CD4-positive, alpha-beta T cell treated with Interleukin-4 for 4 hours (primary cell): ENCODE measurements around the gene TMEM201.
A peak's percentile ranks its signal among the peaks of the same experiment; 100 is the strongest.
"Not testable (repeated sequence)": the region's sequence is repeated elsewhere in the genome, so short reads cannot be mapped to it uniquely, and the experiment has no call there.

Source experiments
- DNase-seq: peaks from one replicate; pipeline ENCODE4 v3.0.0-alpha.2; 2020

The TMEM201 gene

GRCh38 chr1:9588551-9589143 lies at the start of gene TMEM201:
TMEM201 (plus strand) TSS chr1:9588911; CDS start chr1:9588931, 20 bp downstream.
- DNase-seq, result peak; percentile 91

- DNase-seq, result peak; percentile 93
Observed at GRCh38 chr1:9539165-9539828, 49.4 kb upstream of the TMEM201 start, which contains the start of gene SLC25A33. SLC25A33 (plus strand) TSS chr1:9539465; CDS start chr1:9539692, 227 bp downstream.

GRCh38 chr1:9539829-9540550 lies 48.7 kb upstream of the TMEM201 start:
- DNase-seq, result peak; percentile 29

- DNase-seq, result no peak
Observed at GRCh38 chr1:9542430-9542829, 46.3 kb upstream of the TMEM201 start.

GRCh38 chr1:9544926-9545325 lies 43.8 kb upstream of the TMEM201 start:
- DNase-seq, result no peak

GRCh38 chr1:9549955-9550546 lies 38.7 kb upstream of the TMEM201 start:
- no peak for DNase-seq

- DNase-seq, result no peak
Observed at GRCh38 chr1:9551984-9552383, 36.7 kb upstream of the TMEM201 start.

GRCh38 chr1:9553736-9554144 lies 35.0 kb upstream of the TMEM201 start:
- no peak for DNase-seq

- DNase-seq, result no peak
Observed at GRCh38 chr1:9555942-9556341, 32.8 kb upstream of the TMEM201 start.

GRCh38 chr1:9557624-9558023 lies 31.1 kb upstream of the TMEM201 start:
- no peak for DNase-seq

- DNase-seq, result no peak
Observed at GRCh38 chr1:9558271-9558945, 30.3 kb upstream of the TMEM201 start.

- no peak for DNase-seq
Observed at GRCh38 chr1:9558946-9559545, 29.7 kb upstream of the TMEM201 start.

GRCh38 chr1:9559673-9560072 lies 29.0 kb upstream of the TMEM201 start:
- DNase-seq, result peak; percentile 49

- DNase-seq, result not testable (repeated sequence)
Observed at GRCh38 chr1:9560090-9560489, 28.6 kb upstream of the TMEM201 start.

GRCh38 chr1:9561429-9561828 lies 27.3 kb upstream of the TMEM201 start:
- DNase-seq, result peak; percentile 32

GRCh38 chr1:9569267-9569666 lies 19.4 kb upstream of the TMEM201 start:
- no peak for DNase-seq

GRCh38 chr1:9570886-9571529 lies 17.7 kb upstream of the TMEM201 start:
- not testable (repeated sequence) for DNase-seq

- DNase-seq, result no peak
Observed at GRCh38 chr1:9573723-9574122, 15.0 kb upstream of the TMEM201 start.

GRCh38 chr1:9575486-9575885 lies 13.2 kb upstream of the TMEM201 start:
- no peak for DNase-seq

GRCh38 chr1:9576903-9577302 lies 11.8 kb upstream of the TMEM201 start:
- no peak for DNase-seq

- no peak for DNase-seq
Observed at GRCh38 chr1:9577423-9577822, 11.3 kb upstream of the TMEM201 start.

- no peak for DNase-seq
Observed at GRCh38 chr1:9580942-9581341, 7.8 kb upstream of the TMEM201 start.
